HG02884 (cell line): ENCODE results near the gene CFAP251.
"Not testable (repeated sequence)": the region's sequence is repeated elsewhere in the genome, so short reads cannot be mapped to it uniquely, and the experiment has no call there.

ENCODE experiments used
- ATAC-seq: cut with Tn5 transposase; IDR thresholded peaks from one replicate; pipeline ENCODE4 v1.9.1; 2021; ENCODE audit warnings: mild to moderate bottlenecking, moderate library complexity; ENCODE audit not compliant: unreplicated experiment

The CFAP251 gene

GRCh38 chr12:121917950-121918678, at the start of gene CFAP251:
CFAP251 (plus strand) TSS chr12:121918592; CDS start chr12:121921306, 2,714 bp downstream.
- no peak for ATAC-seq

GRCh38 chr12:121869229-121869628, 49.2 kb upstream of the CFAP251 start:
- not testable (repeated sequence) for ATAC-seq

GRCh38 chr12:121871467-121871866, 46.9 kb upstream of the CFAP251 start:
- no peak for ATAC-seq

GRCh38 chr12:121872546-121873215, 45.7 kb upstream of the CFAP251 start:
- ATAC-seq = no peak

- ATAC-seq = no peak
Measured at GRCh38 chr12:121873216-121873569, 45.2 kb upstream of the CFAP251 start.

GRCh38 chr12:121874071-121874470, 44.3 kb upstream of the CFAP251 start:
- no peak for ATAC-seq

GRCh38 chr12:121875582-121875981, 42.8 kb upstream of the CFAP251 start:
- ATAC-seq = no peak

- ATAC-seq = not testable (repeated sequence)
Measured at GRCh38 chr12:121876080-121876447, 42.3 kb upstream of the CFAP251 start.

- no peak for ATAC-seq
Measured at GRCh38 chr12:121883315-121883660, 35.1 kb upstream of the CFAP251 start.

GRCh38 chr12:121885129-121885528, 33.3 kb upstream of the CFAP251 start:
- ATAC-seq = not testable (repeated sequence)

- ATAC-seq = no peak
Measured at GRCh38 chr12:121888083-121888477, 30.3 kb upstream of the CFAP251 start.

GRCh38 chr12:121888478-121889273, 29.7 kb upstream of the CFAP251 start, which contains the start of gene PSMD9:
PSMD9 (plus strand) TSS chr12:121888790; CDS start chr12:121888857, 67 bp downstream.
- ATAC-seq = peak; percentile 84

- no peak for ATAC-seq
Measured at GRCh38 chr12:121889274-121889624, 29.1 kb upstream of the CFAP251 start.

- ATAC-seq = not testable (repeated sequence)
Measured at GRCh38 chr12:121889661-121890060, 28.7 kb upstream of the CFAP251 start.

GRCh38 chr12:121892673-121893561, 25.5 kb upstream of the CFAP251 start:
- ATAC-seq = no peak

- no peak for ATAC-seq
Measured at GRCh38 chr12:121893961-121894460, 24.4 kb upstream of the CFAP251 start.

GRCh38 chr12:121894633-121895032, 23.8 kb upstream of the CFAP251 start:
- ATAC-seq = no peak

- no peak for ATAC-seq
Measured at GRCh38 chr12:121898287-121898686, 20.1 kb upstream of the CFAP251 start.

GRCh38 chr12:121899590-121899989, 18.8 kb upstream of the CFAP251 start:
- ATAC-seq = no peak

GRCh38 chr12:121903202-121903601, 15.2 kb upstream of the CFAP251 start:
- ATAC-seq = no peak

GRCh38 chr12:121905746-121906145, 12.6 kb upstream of the CFAP251 start:
- ATAC-seq = no peak
